H54 (cell line): ENCODE data around the gene PRELID1.
A peak's percentile ranks its signal among the peaks of the same experiment; 100 is the strongest.
"Not testable (repeated sequence)": the region's sequence is repeated elsewhere in the genome, so short reads cannot be mapped to it uniquely, and the experiment has no call there.

ENCODE experiments used
- DNase-seq: peaks from one replicate; pipeline ENCODE4 v3.0.0; 2011; ENCODE audit warnings: low spot score, mixed read lengths; ENCODE audit not compliant: insufficient read length
- FAIRE-seq: peaks from 3 replicates; lab custom pipeline; 2011; peaks lifted over from hg19 to GRCh38; lab: Jason Lieb, UNC
- POLR2A ChIP-seq: IDR thresholded peaks from 2 replicates; pipeline ENCODE4 v1.6.1; 2011; ENCODE audit warnings: low read depth, mild to moderate bottlenecking, low read length

PRELID1 gene

GRCh38 chr5:177303121-177303924 lies at the start of gene PRELID1, which contains the start of gene RAB24:
PRELID1 (plus strand) TSS chr5:177303799; CDS start chr5:177303986, 187 bp downstream.
RAB24 (minus strand) TSS chr5:177303719; CDS start chr5:177303288, 431 bp downstream.
- FAIRE-seq (no peak), DNase-seq (peak; percentile 78)
- TF ChIP-seq POLR2A, result peak; percentile 67

- FAIRE-seq, result no peak
- no peak for DNase-seq
- no peak for TF ChIP-seq POLR2A
Observed at GRCh38 chr5:177256296-177256695, 47.3 kb upstream of the PRELID1 start.

- not testable (repeated sequence) for FAIRE-seq, DNase-seq
Observed at GRCh38 chr5:177258711-177259110, 44.9 kb upstream of the PRELID1 start.

GRCh38 chr5:177260961-177261360 lies 42.6 kb upstream of the PRELID1 start:
- DNase-seq (no peak), FAIRE-seq (no peak)
- no peak for TF ChIP-seq POLR2A

GRCh38 chr5:177261510-177261909 lies 42.1 kb upstream of the PRELID1 start:
- no peak for FAIRE-seq
- DNase-seq, result no peak
- TF ChIP-seq POLR2A, result no peak

- FAIRE-seq (no peak), DNase-seq (no peak)
- TF ChIP-seq POLR2A, result no peak
Observed at GRCh38 chr5:177264178-177264577, 39.4 kb upstream of the PRELID1 start.

- TF ChIP-seq POLR2A, result no peak
- FAIRE-seq (no peak), DNase-seq (no peak)
Observed at GRCh38 chr5:177265395-177265794, 38.2 kb upstream of the PRELID1 start.

- TF ChIP-seq POLR2A, result no peak
- no peak for FAIRE-seq
- no peak for DNase-seq
Observed at GRCh38 chr5:177269232-177269895, 34.2 kb upstream of the PRELID1 start.

GRCh38 chr5:177269976-177270375 lies 33.6 kb upstream of the PRELID1 start:
- TF ChIP-seq POLR2A, result no peak
- DNase-seq, result no peak

GRCh38 chr5:177270653-177271052 lies 32.9 kb upstream of the PRELID1 start:
- no peak for TF ChIP-seq POLR2A
- DNase-seq (no peak), FAIRE-seq (no peak)

More at GRCh38 chr5:177269976-177270375, 33.6 kb upstream of the PRELID1 start:
- no peak for FAIRE-seq

- no peak for TF ChIP-seq POLR2A
- no peak for DNase-seq
- no peak for FAIRE-seq
Observed at GRCh38 chr5:177271113-177271512, 32.5 kb upstream of the PRELID1 start.

- no peak for TF ChIP-seq POLR2A
- FAIRE-seq (no peak), DNase-seq (no peak)
Observed at GRCh38 chr5:177275883-177276282, 27.7 kb upstream of the PRELID1 start.

GRCh38 chr5:177276886-177277285 lies 26.7 kb upstream of the PRELID1 start:
- DNase-seq, result no peak
- TF ChIP-seq POLR2A, result no peak
- FAIRE-seq, result no peak

- DNase-seq (no peak), FAIRE-seq (no peak)
- TF ChIP-seq POLR2A, result no peak
Observed at GRCh38 chr5:177288191-177288590, 15.4 kb upstream of the PRELID1 start.

- DNase-seq (no peak), FAIRE-seq (no peak)
- TF ChIP-seq POLR2A, result no peak
Observed at GRCh38 chr5:177290816-177291596, 12.6 kb upstream of the PRELID1 start.
